Activated CD4-positive, alpha-beta T cell treated with anti-CD3 and anti-CD28 coated beads, Interleukin-2, Interleukin-6, amounts not matched to agents 100 ng/mL and 50 ng/mL, durations not matched to agents 16 hours and 8 hours (primary cell): ENCODE results near the gene CYB561D2.

Experiments
- DNase-seq: peaks from one replicate; pipeline ENCODE4 v3.0.0-alpha.2; 2020

CYB561D2 gene

DNA sequence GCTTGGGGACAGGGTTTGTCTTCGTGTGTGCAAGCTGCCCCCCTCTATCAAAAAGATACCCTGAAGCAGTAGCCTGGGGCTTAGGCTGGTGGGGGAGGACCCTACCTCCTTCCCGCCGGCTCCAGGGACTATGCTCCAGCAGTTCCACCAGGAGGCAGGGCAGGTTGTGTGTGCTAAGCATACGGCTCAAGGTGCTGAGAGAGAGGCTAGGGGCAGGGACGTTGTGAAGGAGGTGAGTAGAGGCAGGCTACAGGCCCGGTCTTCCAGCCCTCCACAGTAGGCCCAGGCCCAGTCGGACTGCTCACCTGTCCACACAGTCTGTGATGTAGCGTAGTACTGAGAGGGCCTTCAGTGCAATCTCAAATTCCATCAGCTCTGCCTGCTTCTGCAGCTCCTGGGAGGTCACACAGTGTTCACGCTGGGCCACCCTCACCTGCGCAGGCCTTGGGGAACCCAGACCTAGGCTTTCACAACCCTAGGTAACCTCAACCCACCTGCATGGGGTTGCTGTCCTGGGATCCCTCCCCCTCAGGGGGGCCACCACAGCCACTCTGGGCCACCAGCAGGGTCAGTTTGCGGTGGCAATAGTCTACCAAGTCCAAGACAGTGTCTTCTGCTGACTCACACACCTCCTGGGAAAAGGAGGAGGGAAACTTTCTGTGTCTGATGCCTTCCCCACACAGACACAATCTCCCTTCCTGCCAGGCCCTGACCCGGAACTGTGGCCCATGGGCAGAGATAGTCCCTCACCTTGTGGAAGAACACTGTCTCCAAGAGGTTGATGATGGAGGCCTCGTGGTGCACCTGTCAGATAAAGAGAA is 7.6 kb upstream of the CYB561D2 start:
- no peak for DNase-seq

DNA sequence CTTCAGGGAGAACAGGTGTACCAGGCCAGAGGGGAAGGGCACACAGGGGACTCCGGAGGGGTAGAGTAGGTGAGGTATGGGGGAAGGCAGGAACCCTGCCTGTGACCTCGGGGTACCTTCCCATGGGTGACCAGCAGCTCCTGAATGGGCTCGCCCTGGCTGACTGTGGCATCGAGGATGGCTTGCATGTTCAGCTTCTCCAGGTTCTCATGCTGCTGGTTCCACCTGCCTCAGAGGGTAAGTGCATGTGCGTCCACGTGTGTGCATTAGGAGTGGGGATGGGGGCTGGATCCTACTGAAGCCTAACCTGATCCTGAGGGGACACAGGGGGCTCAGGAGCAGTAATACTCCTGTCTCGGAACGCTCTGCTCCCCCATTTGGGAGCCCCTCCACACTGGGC is 5.7 kb upstream of the CYB561D2 start:
- no peak for DNase-seq

DNA sequence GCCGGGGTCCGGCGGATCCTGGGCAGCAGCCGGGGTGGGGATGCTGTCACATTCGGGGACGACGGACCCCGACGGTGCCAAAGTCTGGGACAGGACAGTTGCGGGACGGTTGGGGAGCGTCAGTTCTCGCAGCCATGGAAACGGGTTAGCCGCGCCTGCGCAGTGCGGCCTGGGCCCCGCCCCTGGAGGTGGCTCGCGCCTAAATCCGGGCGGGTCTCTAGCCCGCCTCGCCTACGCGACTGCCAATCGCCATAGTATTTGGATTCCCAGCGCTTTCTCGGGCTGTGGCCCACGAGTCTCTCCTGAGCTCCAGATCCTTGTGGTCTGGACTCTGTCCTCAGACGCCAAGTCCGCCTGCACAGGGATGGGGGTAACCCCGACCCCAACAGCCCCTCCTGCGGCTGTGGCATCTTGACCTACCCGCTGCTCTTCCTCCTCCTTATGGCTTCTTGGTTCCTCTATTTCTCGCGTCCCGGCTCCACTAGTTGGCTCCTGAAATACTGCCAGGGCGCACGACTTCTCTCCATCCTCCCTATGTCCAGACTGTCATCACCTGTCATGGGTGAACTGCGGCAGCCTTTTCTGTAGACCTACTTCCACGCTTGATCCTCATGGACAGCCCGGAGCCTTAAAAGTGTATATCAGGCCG is 5.0 kb upstream of the CYB561D2 start, which contains the start of gene ZMYND10:
TSS of gene ZMYND10 (minus strand) at position 147 of the 649 bp plus-strand sequence. CDS start 153 bp downstream, outside the sequence.
- peak; percentile 89 for DNase-seq

DNA sequence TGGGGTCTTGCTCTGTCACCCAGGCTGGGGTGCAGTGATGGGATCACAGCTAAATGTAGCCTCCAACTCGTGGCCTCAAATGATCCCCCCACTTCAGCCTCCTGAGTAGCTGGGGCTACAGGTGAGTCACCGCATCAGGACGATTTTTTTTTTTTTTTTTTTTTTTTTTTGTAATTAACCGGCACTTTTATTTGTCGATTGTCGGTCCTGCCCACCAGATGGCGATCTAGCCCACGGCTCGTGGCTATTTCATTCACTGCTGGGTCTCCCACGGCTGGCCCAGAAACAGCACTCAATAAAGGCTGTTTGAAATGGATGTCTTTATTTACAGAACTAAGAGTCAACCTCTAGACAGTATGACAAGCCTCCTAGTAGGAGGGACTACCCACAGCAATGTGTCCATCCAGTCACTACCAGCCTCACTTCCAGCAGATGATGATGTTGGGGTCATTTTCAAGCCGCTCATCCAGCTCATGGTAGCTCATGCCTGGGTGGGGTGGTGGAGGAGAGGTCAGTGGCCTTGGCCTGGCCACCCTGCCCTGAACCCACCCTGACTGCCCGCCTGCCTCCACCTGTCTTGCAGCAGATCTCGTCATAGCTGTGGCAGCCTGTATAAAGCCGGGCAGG is 3.4 kb upstream of the CYB561D2 start:
- peak; percentile 79 for DNase-seq

DNA sequence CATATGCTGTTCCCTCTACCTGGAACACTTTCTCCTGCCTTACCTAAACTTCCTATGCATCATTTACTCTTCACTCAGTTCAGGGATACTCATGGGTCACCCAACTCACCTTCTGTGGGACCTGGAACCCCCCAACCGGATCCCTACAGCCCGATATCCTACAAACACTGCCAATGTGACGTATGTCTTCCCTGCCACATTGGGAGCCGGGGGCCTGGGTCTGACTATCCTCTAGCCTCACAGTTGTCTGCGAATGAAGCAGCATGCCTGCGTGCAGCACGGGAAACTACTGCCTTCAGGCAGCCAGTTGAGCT is 492 bp upstream of the CYB561D2 start:
- DNase-seq: no peak

DNA sequence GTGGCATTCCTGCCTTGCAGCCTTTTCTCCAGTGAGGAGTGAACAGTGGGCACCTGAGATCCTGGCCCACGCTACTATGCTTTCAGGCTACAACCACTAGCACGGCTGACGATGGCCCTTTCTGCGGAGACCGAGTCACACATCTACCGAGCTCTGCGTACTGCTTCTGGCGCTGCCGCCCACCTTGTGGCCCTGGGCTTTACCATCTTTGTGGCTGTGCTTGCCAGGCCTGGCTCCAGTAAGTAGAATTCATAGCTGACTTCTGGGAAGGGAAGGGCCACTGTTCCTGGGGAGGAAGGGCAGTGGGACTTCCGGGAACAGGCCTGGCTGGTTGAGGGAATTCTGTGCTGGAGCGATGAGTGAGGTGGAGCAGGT is 648 bp downstream of the CYB561D2 start:
- DNase-seq: no peak

DNA sequence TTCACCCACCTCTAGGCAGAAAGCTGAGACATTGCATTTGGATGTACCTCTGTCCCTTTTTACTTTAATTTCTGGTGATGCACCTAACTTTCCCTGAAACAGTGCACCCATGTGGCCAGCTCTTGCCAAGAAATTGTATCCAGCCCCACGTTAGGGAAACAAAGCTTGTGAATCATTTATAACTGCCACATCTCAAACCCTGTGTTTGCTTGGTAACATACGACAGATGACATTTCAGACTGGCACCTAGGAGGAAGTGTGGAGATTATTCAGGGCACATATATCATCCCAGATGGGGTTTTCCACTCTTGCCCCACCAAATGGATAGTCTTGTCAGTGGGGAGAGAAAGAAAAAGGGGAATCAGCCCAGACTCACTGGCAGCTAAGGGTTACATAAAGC is 2.1 kb downstream of the CYB561D2 start:
- no peak for DNase-seq

DNA sequence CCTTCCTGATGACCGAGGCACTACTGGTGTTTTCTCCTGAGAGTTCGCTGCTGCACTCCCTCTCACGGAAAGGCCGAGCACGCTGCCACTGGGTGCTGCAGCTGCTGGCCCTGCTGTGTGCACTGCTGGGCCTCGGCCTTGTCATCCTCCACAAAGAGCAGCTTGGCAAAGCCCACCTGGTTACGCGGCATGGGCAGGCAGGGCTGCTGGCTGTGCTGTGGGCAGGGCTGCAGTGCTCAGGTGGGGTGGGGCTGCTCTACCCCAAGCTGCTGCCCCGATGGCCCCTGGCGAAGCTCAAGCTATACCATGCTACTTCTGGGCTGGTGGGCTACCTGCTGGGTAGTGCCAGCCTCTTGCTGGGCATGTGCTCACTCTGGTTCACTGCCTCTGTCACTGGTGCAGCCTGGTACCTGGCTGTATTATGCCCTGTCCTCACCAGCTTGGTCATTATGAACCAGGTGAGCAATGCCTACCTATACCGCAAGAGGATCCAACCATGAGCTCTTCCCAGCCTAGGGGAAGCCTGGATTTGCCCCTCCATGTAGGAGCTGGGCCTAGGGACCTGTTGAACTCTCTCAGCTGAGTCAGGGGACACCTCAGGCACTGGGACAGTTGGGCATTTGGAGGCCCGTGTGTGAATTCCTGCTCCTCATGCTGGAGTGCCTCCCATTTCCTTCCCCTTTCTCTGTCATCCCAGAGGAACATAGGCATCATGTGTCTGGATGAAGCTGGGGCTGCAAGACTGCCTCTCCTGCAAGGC is 2.8 kb downstream of the CYB561D2 start:
- DNase-seq: no peak

DNA sequence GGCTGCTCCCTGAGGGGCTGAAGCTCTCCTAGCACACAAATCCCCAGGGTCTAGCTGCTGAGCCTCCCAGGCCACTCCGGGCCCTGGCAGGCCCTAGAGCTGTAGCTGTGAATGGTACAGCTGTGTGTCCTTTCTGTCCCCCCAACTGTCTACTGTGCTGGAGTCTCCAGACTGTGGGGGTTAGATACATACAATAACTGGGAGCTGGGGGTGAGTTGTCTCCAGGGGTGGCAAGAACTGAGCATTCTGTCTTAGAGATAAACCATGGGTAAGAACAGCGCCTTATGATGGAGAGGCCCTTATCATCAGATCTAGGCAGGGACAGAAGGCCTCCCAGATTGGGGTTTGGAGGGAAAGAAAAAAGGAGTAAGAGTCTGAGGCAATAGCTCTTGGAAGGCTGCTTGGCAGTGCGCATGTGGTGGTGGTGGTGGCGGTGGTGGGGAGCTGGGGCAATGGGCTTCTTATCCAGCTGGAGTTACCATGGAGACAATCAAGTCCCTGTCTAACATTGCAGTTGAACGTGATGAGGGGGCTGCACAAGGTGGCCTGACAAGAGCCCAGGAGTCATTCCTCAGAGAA is 3.6 kb downstream of the CYB561D2 start:
- DNase-seq: no peak

DNA sequence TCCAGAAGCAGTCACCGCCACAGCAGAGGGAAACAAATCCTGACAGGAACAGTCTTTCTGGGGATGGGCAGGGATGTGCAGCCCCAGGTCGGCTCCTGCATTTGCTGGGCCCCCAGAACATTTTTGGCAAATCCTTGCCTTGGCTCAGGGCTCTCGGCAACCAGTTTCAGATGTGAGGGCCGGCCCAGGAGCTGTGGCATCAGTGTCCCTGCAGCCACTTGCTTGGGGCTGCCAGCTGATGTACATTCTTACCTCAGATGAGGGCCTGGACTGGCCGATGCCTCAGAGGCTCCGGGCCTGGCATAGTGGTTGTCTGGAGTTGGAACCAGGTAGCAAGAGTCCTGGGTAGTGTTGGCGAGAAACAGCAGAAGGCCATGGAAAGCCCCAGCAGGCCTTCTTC is 4.2 kb downstream of the CYB561D2 start:
- DNase-seq: no peak

DNA sequence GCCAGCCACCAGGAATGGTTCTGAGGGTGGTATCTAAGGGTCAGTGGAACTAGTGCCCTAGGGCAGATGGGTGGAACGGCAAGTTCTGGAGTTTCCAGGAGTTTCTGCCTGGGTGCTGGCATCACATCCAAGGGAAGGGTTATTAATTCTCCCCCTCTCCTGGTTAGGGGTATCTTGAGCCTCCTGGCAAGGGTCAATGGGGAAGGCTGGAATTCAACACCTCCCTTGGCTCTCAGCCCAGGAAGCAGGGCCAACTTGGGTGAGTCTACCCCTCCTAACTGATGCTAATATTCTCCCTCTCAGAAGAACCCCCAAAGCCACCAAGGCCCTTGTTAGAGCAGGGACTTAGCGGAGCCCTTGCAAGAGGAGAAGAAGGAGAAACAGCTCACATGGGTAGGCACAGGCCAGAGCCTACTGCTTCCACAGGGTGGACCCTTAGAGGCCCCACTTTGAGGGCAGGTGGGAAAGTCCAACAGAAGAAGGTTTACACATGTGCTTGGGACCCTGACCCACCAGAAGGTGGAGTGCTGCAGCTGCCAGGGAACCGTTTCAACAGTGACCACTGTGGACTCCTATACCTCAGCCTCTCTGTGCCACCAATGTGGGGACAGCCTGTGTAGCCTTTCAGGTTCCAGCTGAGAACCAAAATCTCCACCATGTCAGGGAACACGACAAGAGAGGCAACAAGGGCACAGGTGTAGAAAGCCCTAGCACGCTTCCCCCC is 5.3 kb downstream of the CYB561D2 start:
- DNase-seq: no peak

DNA sequence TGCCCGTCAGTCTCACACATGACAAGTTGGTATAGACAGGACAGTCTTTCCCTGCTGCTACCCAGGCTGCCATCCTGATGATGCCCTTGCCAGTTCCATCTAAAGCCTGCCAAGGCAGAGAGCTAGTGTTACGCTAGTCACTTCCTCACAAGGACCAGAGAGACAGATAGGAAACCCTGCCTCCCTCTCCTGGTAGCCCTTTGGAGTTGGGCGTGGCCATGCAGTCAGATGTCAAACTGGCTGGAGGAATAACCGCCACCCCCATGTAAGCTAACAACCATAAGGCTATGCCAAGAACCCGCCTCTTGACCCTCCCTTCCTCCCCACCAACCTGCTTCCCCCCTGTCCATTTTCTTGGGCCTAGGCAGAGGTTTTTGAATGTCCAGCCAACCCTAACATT is 5.9 kb downstream of the CYB561D2 start:
- DNase-seq: no peak

DNA sequence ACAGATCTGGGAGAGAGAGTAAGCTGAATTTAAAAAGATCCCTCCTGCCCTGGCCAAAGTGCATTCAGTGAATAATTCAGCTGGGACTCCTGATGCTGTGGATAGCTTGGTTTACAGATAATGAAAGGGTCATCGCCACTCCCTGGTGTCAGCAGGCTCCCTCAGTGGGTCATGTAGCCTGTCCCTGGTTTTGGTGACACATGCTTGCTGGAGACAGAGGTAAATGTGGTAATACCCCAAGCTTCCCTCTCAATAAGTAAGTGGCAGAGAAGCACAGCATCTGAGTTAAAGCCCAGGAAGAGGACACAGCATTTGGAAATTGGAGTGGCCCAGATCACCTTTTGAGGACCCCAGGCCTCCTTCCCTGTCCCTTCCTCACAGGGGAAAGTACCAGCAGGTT is 6.8 kb downstream of the CYB561D2 start:
- no peak for DNase-seq

DNA sequence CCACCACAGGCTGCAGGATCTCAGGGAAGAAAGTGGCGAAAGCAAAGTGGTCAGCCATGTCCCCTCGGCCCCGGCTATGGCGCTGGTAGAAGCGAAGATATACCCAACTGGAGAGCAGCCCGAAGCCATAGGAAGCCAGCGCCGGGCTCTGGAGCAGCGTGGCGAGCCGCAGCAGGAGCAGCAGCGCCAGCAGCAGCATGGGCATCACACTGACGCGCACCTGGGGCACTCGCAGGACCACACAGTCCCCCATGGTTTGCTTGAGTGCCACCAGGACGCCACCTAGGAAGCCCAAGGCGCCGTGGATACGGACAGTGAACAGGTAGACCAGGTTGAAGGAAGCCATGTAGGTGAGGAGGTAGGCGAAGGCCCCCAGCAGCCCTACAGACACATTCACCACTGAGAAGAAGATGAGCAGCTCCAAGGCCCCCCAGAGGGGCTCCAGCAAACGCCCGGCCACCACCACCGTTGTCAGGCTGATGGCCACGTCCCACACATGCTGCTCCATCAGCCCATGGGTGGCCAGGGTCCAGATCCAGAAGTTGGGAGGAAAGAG is 7.8 kb downstream of the CYB561D2 start:
- DNase-seq: no peak

DNA sequence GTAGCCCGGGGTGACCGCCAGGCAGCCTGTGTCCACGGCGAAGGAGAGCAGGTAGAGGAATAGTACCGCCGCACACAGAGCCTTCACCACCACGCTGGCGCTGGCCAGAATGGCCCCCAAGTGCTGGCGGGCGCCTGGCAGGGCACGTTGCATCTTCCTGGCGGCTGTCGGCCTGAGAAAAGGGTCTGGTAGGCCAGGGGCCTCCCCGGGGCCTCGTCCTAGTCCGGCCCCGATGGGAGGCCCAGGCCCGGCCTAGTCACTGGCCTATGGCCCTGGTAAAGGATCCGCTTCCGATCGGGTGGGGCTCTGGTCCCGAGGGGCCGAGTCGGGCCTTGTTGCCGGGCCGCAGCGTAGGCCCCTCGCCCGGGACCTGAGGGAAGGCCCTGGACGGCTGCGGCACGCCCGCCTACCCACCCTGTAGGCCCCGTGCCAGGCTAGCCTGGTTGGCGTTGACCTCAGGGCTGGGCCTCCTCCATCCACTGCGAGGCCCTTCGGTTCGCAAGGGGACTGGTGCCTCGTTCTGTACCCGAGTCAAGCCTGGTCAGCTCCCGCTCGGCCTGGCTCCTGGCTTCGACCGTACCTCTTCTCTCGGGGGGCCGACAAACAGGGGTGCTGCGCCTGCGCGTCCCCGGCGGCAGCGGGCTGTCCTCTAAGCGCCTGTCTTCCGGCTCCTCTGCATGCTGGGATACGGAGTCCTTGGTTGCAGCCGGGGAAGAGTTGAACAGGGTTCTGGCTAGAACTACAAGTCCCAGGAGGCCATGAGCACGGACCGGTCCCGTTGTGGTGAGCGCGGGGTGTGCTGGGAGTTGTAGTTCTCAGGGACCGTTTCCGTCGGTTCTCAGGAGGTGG is 8.5 kb downstream of the CYB561D2 start, which contains the start of gene TMEM115:
TSS of gene TMEM115 (minus strand) at position 611 of the 849 bp plus-strand sequence. CDS start at position 153, 458 bp downstream.
- DNase-seq: peak; percentile 99

DNA sequence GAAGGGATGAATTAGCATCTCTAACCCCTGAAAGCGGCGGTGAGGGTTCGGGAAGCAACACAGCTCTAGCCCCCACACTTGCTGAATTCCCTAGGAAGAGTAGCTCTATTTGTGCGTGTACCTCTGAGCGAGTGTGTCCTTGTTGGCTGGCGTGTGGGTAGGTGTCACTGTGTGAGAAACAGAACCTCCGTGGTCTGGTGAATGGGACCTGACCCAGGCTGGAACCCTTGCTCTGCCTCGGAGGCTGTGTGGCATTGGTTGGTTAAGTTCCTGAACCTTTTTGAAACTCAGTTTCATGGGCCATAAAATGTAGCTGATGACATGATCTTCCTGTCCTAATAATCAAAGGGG is 9.1 kb downstream of the CYB561D2 start:
- DNase-seq: no peak

DNA sequence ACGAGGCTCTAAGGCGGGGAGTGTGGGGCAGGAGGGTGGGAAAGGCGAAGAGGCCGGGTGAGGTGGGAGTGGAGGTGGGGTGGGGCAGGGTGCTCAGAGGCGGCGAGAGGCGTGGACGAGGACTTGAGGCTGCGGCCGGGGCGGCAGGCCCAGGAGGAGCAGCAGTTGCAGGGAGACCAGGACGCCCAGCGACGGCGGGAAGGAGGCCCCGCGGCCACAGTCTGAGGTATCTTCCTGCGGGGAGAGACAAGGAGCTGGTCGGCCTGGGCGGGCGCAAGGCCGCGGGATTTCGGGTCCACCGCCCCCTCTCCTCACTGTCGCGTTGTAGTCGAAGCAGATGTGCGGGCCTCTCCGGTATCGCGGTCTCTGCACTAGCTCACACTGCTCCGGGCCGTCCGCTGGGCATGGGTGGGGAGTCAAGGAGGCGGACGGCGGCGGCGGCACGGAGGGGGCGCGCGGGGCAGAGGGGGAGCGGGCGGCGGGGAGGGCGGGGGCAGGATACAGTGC is 14.0 kb downstream of the CYB561D2 start:
- no peak for DNase-seq

DNA sequence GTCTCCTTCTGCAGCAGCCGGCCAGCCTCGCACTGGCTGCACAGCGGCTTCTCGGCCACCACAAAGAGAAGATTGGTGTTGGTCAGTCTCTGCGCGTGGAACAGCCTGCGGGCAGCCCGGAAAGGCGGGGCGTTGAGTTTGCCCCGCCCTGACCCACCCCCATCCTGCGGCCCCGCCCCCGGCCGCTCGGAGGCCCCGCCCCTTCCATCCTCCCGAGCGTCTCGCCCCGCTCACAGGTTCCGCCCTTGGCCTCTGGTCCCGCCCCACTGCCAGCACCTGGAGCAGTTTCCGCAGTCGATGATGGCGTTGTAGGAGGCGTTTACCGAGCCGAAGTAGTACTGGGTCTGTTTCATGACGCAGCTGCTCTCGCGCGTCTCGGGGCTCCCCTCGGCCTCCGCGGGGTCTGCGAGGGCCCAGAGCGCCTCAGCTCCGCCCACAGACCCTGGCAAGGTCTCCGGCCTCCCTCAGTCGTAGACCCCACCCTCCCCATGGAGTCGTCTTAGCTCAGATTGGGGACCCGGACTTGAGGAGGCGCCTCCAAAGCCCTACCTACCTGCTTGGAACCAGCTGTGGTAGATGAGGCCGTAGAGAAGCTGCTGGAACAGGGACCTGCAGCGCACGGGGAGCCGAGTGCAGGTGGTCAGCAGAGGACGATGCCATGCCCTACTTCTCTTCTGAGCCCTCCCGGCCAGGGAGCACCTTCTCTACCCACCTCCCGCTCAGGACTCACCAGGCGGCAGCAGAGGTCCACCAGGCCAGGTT is 14.6 kb downstream of the CYB561D2 start:
- peak; percentile 95 for DNase-seq

DNA sequence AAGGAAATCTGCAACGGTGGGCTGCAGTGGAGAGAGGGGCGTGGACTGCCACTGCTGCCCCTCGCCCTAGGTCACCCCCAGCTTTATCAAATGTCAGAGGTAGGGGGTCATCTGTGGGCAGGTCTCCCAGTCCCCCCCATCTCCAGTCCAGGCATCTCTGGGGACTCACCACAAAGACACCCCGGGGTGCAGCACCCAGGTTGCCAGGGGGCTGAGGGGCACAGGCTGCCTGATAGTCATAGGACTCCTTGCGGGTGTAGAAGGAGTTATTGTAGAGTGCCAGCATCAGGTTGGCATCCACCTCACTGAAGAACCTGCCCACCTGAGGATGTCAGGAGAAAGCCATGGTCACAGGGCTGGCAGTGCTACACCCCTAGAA is 15.2 kb downstream of the CYB561D2 start:
- no peak for DNase-seq
